ENCODE data around the gene MED13L.

Gene MED13L

DNA sequence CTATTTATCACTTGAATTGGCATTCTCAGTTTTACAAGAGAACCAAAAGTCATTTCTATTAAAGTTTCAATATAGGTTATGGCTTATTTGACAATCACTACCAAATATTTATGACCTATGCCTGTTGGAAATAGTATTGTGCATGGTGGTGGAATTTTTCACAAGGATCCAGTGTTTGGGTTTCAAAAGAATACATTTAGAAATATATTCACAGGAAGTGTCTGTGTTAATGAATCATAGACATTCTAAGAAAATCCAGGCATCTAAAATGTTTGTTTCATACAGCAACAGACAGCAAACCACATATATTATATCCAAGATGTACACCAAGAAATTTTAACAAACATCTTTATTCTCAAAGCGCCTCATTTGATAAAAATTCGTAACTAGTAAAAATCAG is 92.7 kb downstream of the MED13L start:
- DNase-seq (ENCODE audit: low spot score), result no peak

DNA sequence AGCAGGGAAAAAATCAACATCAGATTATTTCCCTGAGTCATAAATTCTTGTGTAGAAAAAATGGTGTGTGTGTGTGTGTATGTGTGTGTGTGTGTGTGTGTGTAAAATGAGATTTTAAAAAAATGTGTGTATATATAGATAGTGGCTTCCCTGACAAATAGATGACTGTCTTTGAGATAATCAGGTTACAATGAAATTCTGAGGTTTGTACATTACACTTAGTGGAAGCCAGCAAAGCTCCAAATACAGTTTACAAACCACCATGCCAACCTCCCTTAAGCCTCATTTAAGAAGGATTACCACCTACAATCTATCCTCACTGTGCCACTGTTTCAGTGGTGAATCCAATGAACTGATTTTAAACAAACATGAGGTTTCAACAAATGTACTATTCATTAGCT is 93.8 kb downstream of the MED13L start:
- DNase-seq (ENCODE audit: low spot score), result no peak

GRCh38 chr12:116182359-116183063 is 95.0 kb downstream of the MED13L start:
- no peak for DNase-seq (ENCODE audit: low spot score)

DNA sequence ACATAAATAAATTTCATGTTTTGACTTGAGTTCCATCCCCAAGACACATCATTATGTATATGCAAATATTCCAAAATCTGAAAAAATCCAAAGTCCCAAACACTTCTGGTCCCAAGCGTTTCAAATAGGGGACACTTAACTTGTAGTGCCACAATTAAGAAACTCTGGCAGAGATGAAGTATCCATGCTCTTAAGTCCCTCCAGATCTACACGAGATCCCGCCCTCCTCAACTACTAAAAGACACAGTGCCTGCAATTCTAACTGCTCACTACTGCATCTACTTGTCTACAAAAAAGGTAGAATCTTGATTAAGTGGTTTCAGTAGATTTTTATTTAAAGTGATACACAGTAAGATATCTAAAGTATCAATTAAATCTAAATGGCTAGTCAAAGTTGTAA is 97.0 kb downstream of the MED13L start:
- DNase-seq (ENCODE audit: low spot score), result no peak

DNA sequence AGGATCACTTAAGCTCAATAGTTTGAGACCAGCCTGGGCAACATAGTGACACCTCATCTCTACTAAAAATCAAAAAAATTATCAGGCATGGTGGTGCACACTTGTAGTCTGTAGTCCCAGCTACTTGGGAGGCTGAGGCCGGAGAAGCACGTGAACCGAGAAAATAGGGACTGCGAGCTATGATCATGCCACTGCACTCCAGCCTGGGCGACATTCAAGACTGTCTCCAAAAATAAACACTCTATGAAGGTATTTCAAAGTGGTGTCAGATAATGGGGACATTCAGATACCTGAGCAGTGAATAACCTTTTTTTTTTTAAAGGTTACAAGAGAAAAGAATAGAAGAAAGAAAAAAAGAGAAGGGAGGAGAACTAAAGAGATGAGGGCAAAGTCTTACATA is 98.1 kb downstream of the MED13L start:
- DNase-seq (ENCODE audit: low spot score), result no peak

- no peak for DNase-seq (ENCODE audit: low spot score)
Observed at GRCh38 chr12:116177017-116177416, 100.5 kb downstream of the MED13L start.

DNA sequence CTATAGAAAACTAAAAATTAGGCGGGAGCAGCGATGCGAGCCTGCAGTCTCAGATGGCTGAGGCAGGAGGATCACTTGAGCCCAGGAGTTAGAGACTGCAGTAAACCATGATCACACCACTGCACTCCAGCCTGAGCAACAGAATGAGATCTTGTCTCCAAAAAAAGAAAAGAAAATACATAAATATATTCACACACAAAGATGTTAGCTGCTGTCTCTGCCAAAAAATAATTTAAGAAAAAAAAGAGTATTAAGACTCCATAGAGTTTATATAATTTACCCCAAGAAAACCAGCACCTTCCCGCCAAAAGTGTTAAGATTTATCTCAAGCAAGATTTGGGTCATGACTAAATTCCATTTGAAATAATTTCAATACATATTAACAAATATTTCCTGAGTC is 102.6 kb downstream of the MED13L start:
- DNase-seq (ENCODE audit: low spot score), result no peak

- no peak for DNase-seq (ENCODE audit: low spot score)
Observed at GRCh38 chr12:116174006-116174405, 103.5 kb downstream of the MED13L start.

DNA sequence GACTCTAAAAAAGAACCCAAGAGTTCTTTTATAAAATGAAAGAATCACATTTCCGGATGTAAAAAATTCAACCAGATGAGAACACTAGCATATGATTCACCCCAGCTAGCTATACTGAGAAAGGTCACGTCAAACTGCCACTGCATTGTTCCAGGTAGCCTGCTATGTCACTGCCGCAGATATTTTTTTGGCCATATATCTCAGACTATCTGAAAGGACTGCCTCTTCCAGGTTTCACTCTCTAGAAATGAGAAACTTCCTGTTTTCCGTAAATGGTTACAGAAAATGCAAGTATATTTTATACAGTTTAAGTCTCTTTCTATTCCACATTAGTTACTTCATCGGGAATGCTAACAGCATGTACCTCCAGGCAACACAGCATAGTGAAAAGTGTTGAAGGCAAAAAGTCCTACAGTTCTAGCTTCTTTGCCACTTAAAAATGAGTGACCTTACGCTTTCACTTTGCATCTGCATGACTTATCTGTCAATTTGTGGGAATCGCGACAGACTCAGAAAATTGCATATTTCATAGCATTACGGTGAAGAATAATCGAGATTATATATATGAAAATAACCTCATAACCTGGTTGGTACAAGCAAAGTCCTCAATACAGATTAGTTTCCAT is 105.2 kb downstream of the MED13L start:
- no peak for DNase-seq (ENCODE audit: low spot score)

- no peak for DNase-seq (ENCODE audit: low spot score)
Observed at GRCh38 chr12:116171549-116171948, 105.9 kb downstream of the MED13L start.

GRCh38 chr12:116169071-116169470 is 108.4 kb downstream of the MED13L start:
- no peak for DNase-seq (ENCODE audit: low spot score)

DNA sequence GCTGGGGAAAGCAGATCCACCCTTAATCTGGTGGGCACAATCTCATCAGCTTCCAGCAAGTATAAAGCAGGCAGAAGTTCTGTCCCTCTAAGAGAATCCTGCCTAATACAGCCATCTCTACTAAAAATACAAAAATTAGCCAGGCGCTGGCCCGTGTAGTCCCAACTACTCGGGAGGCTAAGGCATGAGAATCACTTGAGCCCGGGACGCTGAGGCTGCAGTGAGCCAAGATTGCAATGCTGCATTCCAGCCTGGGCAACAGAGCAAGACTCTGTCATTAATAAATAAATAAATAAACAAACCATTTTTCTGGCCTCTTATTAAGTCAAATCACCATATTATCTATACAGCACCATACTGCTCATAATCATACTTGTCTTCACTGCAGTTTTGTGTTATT is 111.2 kb downstream of the MED13L start:
- no peak for DNase-seq (ENCODE audit: low spot score)

DNA sequence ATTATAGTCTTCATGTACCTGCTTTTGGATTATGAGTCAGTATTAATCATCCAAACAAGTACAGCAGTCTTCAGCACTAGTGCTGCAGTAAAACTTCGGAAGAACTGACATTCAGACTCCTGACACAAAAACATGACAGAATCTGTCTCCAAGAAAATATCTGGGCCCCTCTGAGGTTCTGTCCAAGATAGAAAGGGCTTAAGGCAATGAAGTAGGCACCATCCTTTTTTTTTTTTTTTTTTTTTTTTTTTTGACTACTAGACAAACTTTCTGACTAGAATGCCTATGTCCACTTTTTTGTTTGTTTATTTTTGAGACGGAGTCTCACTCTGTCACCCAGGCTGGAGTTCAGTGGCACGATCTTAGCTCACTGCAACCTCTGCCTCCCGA is 112.5 kb downstream of the MED13L start:
- no peak for DNase-seq (ENCODE audit: low spot score)

- DNase-seq (ENCODE audit: low spot score), result peak; percentile 40
Observed at GRCh38 chr12:116164250-116165035, 113.0 kb downstream of the MED13L start.

DNA sequence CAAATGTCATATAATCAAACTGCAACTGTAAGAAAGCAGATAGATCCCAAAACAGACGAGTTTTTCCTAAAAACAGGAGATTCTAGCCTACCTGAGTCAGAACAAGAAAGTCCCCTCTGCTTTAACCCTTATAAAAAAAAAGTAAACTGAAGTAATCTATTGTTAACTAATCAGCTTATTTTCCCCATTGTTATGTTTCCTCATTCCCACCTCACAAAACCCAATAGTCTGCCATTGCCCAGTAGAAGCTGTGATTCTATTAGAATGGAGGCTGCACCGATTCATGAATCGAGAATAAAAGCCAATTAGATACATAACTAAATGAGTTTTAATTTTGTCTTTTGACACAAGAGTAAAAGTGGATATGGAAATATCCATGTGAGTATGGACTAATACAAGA is 115.4 kb downstream of the MED13L start:
- DNase-seq (ENCODE audit: low spot score), result no peak

DNA sequence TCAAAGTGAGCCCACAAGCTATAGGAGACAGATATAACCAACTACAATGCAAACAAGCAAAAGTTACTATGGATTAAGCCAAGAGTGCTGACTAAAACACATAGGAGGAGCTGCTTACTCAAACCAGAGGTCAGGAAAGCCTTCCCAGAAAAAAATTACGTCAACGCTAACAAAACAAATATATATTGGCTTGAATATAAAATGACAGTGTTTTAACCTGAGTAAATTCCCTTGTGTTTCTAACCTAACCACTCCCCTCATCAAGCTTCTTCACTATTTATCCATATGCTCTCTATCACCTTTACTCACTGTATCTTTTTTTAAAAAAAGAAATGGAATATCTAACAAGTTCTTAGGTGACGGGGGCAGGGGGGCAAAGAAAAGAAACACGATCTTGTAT is 115.9 kb downstream of the MED13L start:
- no peak for DNase-seq (ENCODE audit: low spot score)

DNA sequence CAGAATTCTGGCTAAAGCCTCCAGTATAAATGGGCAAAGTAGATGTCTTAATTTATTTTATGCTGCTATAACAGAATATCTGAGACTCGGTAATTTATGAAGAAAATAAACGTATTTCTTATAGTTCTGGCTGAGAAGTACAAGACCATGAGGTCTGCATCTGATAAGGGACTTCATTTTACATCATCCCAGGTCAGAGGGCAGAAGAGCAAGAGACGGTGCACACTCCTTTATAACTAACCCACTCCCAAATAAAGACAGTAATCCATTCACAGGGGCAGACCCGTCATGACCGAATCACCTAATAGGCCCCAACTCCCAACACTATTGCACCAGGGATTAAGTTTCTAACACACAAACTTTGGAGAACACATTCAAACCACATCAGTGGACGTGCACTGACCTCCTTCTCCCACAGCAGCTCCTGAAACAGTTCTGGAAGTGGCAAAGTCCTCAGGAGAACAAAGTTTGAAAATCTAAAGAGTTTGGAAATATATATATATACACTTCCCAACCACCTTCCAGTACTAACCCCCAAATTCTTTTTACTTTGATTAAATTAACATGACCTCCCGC is 116.5 kb downstream of the MED13L start:
- no peak for DNase-seq (ENCODE audit: low spot score)

- no peak for DNase-seq (ENCODE audit: low spot score)
Observed at GRCh38 chr12:116160231-116160630, 117.3 kb downstream of the MED13L start.

GRCh38 chr12:116159593-116160200 is 117.8 kb downstream of the MED13L start:
- no peak for DNase-seq (ENCODE audit: low spot score)

DNA sequence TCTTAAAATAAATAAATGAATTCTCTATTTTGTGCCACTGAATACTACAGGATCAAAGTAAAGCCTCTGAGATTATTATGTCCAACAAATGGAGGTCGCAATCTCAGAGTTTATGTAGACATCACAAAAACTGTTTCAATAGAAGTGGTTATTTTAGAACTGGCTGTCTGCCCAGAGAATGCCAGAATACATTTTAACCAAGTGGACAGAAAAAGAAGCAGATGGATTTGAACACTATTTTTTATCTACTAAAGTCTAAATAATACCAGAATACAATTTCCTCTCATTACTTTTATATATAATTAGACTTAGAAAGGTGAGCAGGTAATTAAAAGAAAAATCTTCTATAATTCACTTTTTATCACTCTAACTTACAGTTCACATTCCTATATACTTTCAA is 118.3 kb downstream of the MED13L start:
- DNase-seq (ENCODE audit: low spot score), result no peak

DNA sequence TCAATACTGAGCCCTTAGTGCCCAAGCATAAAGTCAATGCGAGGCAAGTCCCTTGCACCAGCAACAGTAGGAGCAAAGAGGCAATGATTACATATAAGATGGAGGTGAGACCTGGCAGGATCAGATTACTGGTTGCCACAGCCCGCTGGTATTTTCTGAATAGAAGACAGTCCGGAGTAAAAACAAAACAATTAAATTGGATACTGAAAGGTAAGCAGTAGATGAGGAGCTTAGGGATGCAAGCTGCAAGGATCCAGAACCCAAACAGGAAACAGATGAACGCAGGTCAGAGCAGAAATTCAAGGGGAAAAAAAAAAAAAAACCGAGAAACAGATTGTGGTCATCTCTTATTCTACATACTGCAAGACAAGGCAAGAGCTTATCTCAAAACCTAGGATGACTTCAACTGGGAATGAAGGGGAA is 119.6 kb downstream of the MED13L start:
- no peak for DNase-seq (ENCODE audit: low spot score)

- no peak for DNase-seq (ENCODE audit: low spot score)
Observed at GRCh38 chr12:116156614-116157013, 120.9 kb downstream of the MED13L start.
